ENCODE results near the gene DHRS3.

DNA sequence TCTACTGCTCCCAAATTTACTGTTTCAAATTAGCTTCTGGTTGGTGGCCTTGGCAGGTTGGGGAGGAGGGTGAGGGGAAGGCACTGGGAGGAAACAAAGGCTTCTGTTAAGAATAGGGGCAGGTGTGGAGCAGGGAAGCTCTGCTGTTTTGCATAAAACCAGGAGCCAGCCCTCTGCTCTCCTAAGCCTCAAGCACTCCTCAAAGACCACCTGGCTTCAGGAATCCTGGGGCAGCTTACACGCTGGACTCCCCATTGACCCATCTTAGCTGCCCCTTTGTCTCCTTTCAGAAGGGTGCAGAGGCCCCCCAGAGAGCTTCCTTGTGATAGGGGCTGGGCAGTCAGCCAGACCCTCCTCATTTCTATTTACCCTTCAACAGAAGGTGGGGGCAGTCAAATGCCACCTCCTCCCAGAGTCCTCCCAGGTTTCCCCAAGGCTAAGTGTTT is 11.5 kb upstream of the DHRS3 start:
- TF ChIP-seq, protein P1, sequence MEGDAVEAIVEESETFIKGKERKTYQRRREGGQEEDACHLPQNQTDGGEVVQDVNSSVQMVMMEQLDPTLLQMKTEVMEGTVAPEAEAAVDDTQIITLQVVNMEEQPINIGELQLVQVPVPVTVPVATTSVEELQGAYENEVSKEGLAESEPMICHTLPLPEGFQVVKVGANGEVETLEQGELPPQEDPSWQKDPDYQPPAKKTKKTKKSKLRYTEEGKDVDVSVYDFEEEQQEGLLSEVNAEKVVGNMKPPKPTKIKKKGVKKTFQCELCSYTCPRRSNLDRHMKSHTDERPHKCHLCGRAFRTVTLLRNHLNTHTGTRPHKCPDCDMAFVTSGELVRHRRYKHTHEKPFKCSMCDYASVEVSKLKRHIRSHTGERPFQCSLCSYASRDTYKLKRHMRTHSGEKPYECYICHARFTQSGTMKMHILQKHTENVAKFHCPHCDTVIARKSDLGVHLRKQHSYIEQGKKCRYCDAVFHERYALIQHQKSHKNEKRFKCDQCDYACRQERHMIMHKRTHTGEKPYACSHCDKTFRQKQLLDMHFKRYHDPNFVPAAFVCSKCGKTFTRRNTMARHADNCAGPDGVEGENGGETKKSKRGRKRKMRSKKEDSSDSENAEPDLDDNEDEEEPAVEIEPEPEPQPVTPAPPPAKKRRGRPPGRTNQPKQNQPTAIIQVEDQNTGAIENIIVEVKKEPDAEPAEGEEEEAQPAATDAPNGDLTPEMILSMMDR (IDR thresholded peaks at IDR 0.05) = no peak
- no peak for TF ChIP-seq POLR2A (IDR thresholded peaks at IDR 0.05)
